H1 (cell line): ENCODE results near the gene MAGEB4. TPM values are rescaled to one million over a fixed set of nuclear protein-coding genes. Genes with fewer than 3 reads are reported as not detected.

ENCODE experiments used
- CTCF ChIA-PET: fragments of 300-600 bp; sonication (Branson Sonifier 250); formaldehyde crosslinking; loops from one replicate; lab custom pipeline; 2021; ENCODE audit not compliant: partially characterized antibody; lab: Charles Lee
- POLR2A ChIA-PET: fragments of 300-600 bp; sonication (Branson Sonifier 250); formaldehyde crosslinking; loops from one replicate; lab custom pipeline; 2021; ENCODE audit warnings: inconsistent platforms; ENCODE audit not compliant: partially characterized antibody; lab: Charles Lee
- DNase-seq, 2 experiments: peaks; one replicate each; pipeline versions ENCODE4 v3.0.0 to v3.0.0-alpha.2; 2010 to 2022; ENCODE audit warnings: low spot score in 2 of 2, low read depth in 1 of 2, mixed read lengths in 1 of 2
- FAIRE-seq: peaks from 2 replicates; lab custom pipeline; 2011; peaks lifted over from hg19 to GRCh38; lab: Jason Lieb, UNC
- H2AFZ ChIP-seq: 2 replicates; pipeline ENCODE4 v1.8.1; 2012; ENCODE audit warnings: low read length, inconsistent platforms
- H2AK5ac ChIP-seq: 2 replicates; pipeline ENCODE4 v1.6.1; 2013; ENCODE audit warnings: low read depth, low read length
- H2BK120ac ChIP-seq: replicated peaks from 2 replicates; pipeline ENCODE3; 2013; ENCODE audit warnings: low read depth, low read length, inconsistent platforms
- H2BK12ac ChIP-seq: 2 replicates; pipeline ENCODE4 v1.6.1; 2013; ENCODE audit warnings: low read depth, low read length
- H2BK15ac ChIP-seq: 2 replicates; pipeline ENCODE4 v1.6.1; 2013; ENCODE audit warnings: low read length
- H2BK20ac ChIP-seq: 2 replicates; pipeline ENCODE4 v1.6.1; 2013; ENCODE audit warnings: low read length
- H2BK5ac ChIP-seq: 2 replicates; pipeline ENCODE4 v1.6.1; 2013; ENCODE audit warnings: low read depth, low read length
- H3K14ac ChIP-seq: 2 replicates; pipeline ENCODE4 v1.6.1; 2013; ENCODE audit warnings: inconsistent platforms; ENCODE audit not compliant: insufficient read length
- H3K18ac ChIP-seq: 2 replicates; pipeline ENCODE4 v1.6.1; 2013; ENCODE audit warnings: low read length; ENCODE audit errors: extremely low read depth
- H3K23ac ChIP-seq: 2 replicates; pipeline ENCODE4 v1.6.1; 2013; ENCODE audit warnings: inconsistent platforms; ENCODE audit not compliant: insufficient read length
- H3K23me2 ChIP-seq: 2 replicates; pipeline ENCODE4 v1.6.1; 2013; ENCODE audit warnings: low read depth, low read length
- H3K27ac ChIP-seq: 2 replicates; pipeline ENCODE4 v1.6.1; 2011; ENCODE audit warnings: low read depth, low read length, inconsistent platforms
- H3K27me3 ChIP-seq, 4 experiments: replicated peaks in 1 of 4; 1 replicate in 1 of 4; 2 replicates in 3 of 4; pipeline versions ENCODE4 v1.6.1 to v1.8.1; 2011 to 2013; ENCODE audit warnings: low read length in 3 of 4, mild to moderate bottlenecking in 3 of 4, inconsistent platforms in 2 of 4, mixed read lengths in 2 of 4, moderate library complexity in 1 of 4; ENCODE audit not compliant: control insufficient read depth in 3 of 4, insufficient read depth in 3 of 4; ENCODE audit errors: extremely low read depth in 1 of 4
- H3K36me3 ChIP-seq, 4 experiments: 2 replicates each; pipeline versions ENCODE4 v1.6.1 to v1.8.1; 2011 to 2013; ENCODE audit warnings: mild to moderate bottlenecking in 4 of 4, low read length in 3 of 4, moderate library complexity in 2 of 4, control low read depth in 1 of 4, inconsistent platforms in 1 of 4; ENCODE audit not compliant: insufficient read depth in 4 of 4, control insufficient read depth in 2 of 4
- H3K4ac ChIP-seq: replicated peaks from 2 replicates; pipeline ENCODE3; 2013; ENCODE audit warnings: low read length, low read depth, mixed read lengths, inconsistent platforms; ENCODE audit not compliant: insufficient read length
- H3K4me1 ChIP-seq, 4 experiments: replicated peaks in 1 of 4; 1 replicate in 1 of 4; 2 replicates in 3 of 4; pipeline versions ENCODE4 v1.6.1 to v1.8.1; 2011 to 2013; ENCODE audit warnings: low read length in 3 of 4, inconsistent platforms in 2 of 4, mixed read lengths in 1 of 4; ENCODE audit not compliant: insufficient read depth in 4 of 4, control insufficient read depth in 3 of 4
- H3K4me2 ChIP-seq, 2 experiments: 2 replicates each; pipeline versions ENCODE4 v1.6.1 to v1.8.1; 2011 to 2013; ENCODE audit warnings: low read depth in 2 of 2, low read length in 2 of 2, control low read depth in 1 of 2, inconsistent platforms in 1 of 2, mild to moderate bottlenecking in 1 of 2; ENCODE audit not compliant: insufficient read depth in 1 of 2
- H3K4me3 ChIP-seq, 4 experiments: fragments of 200-600, 300-600 bp in 1 of 4; sonication (generic), shearing (Covaris generic), sonication (Bioruptor Twin) in 1 of 4; 2 replicates each; pipeline versions ENCODE4 v1.5.1 to v1.8.1; 2011 to 2016; ENCODE audit warnings: low read length in 4 of 4, low read depth in 3 of 4, control low read depth in 2 of 4, inconsistent platforms in 2 of 4, mild to moderate bottlenecking in 2 of 4, mixed read lengths in 1 of 4, moderate library complexity in 1 of 4; ENCODE audit not compliant: insufficient read depth in 2 of 4; ENCODE audit errors: extremely low read depth in 1 of 4
- H3K56ac ChIP-seq: replicated peaks from 2 replicates; pipeline ENCODE3; 2013; ENCODE audit warnings: low read depth, mild to moderate bottlenecking, mixed read lengths, low read length, inconsistent platforms; ENCODE audit not compliant: insufficient read length
- H3K79me1 ChIP-seq: 2 replicates; pipeline ENCODE4 v1.6.1; 2013; ENCODE audit warnings: low read depth, low read length, control low read depth
- H3K79me2 ChIP-seq, 2 experiments: 2 replicates each; pipeline versions ENCODE4 v1.6.1 to v1.8.1; 2012 to 2013; ENCODE audit warnings: low read length in 2 of 2, mild to moderate bottlenecking in 2 of 2, inconsistent platforms in 1 of 2; ENCODE audit not compliant: insufficient read depth in 2 of 2, control insufficient read depth in 1 of 2
- H3K9ac ChIP-seq, 4 experiments: replicated peaks in 1 of 4; 1 replicate in 1 of 4; 2 replicates in 3 of 4; pipeline versions ENCODE4 v1.6.1 to v1.8.1; 2011 to 2013; ENCODE audit warnings: low read depth in 3 of 4, low read length in 3 of 4, control low read depth in 2 of 4, mild to moderate bottlenecking in 2 of 4, moderate library complexity in 2 of 4, inconsistent platforms in 1 of 4; ENCODE audit errors: extremely low read depth in 1 of 4
- H3K9me3 ChIP-seq, 2 experiments: 2 replicates each; pipeline versions ENCODE4 v1.6.1 to v1.8.1; 2012 to 2013; ENCODE audit warnings: mild to moderate bottlenecking in 2 of 2, moderate library complexity in 2 of 2, control low read depth in 1 of 2, inconsistent platforms in 1 of 2, low read depth in 1 of 2, low read length in 1 of 2, mixed read lengths in 1 of 2; ENCODE audit not compliant: insufficient read depth in 2 of 2
- H4K20me1 ChIP-seq, 2 experiments: replicated peaks in 1 of 2; 2 replicates each; pipeline versions ENCODE3 to v1.8.1; 2011 to 2013; ENCODE audit warnings: inconsistent platforms in 2 of 2, low read length in 2 of 2, mild to moderate bottlenecking in 1 of 2; ENCODE audit not compliant: insufficient read depth in 2 of 2, control insufficient read depth in 1 of 2
- H4K5ac ChIP-seq: 2 replicates; pipeline ENCODE4 v1.6.1; 2013; ENCODE audit warnings: low read length, low read depth, mixed read lengths, inconsistent platforms; ENCODE audit not compliant: insufficient read length
- H4K8ac ChIP-seq: 2 replicates; pipeline ENCODE4 v1.8.0; 2013; ENCODE audit warnings: mild to moderate bottlenecking, moderate library complexity, low read length, inconsistent platforms; ENCODE audit not compliant: insufficient read depth; ENCODE audit errors: extremely low read depth
- H4K91ac ChIP-seq: replicated peaks from 2 replicates; pipeline ENCODE3; 2013; ENCODE audit warnings: low read length, mixed read lengths, inconsistent platforms; ENCODE audit not compliant: insufficient read length
- CEBPB ChIP-seq: IDR thresholded peaks from 2 replicates; pipeline ENCODE4 v1.6.1; 2012; ENCODE audit warnings: low read depth, low read length
- CTCF ChIP-seq, 3 experiments: IDR thresholded peaks; 1 replicate in 2 of 3; 2 replicates in 1 of 3; pipeline versions ENCODE4 v1.5.1 to v1.6.1; 2011; ENCODE audit warnings: low read length in 3 of 3, mild to moderate bottlenecking in 3 of 3, inconsistent platforms in 2 of 3, low read depth in 1 of 3, moderate library complexity in 1 of 3; ENCODE audit not compliant: insufficient read depth in 1 of 3; ENCODE audit errors: control extremely low read depth in 1 of 3
- WGBS, 2 experiments: shearing (Covaris generic) in 1 of 2; methylation state at CpG; one replicate each; pipeline versions ENCODE4 v1.1.6 to v1.1.7; 2013 to 2015; ENCODE audit warnings: low lambda C conversion rate in 2 of 2, mixed read lengths in 2 of 2, inconsistent platforms in 1 of 2, low coverage in 1 of 2, missing lambda C conversion rate in 1 of 2; ENCODE audit not compliant: insufficient replicate concordance in 2 of 2, insufficient coverage in 1 of 2, insufficient read length in 1 of 2; ENCODE audit errors: extremely low coverage in 1 of 2, missing lambda C conversion rate in 1 of 2; 5-methylcytosine and 5-hydroxymethylcytosine counted together
- polyA plus RNA-seq, 7 experiments: library from polyadenylated mRNA; depleted of rRNA in 3 of 7; stranded (reverse) in 5 of 7; unstranded in 2 of 7; fragments of >200 nt in 5 of 7; fragments of 200-250 nt in 2 of 7; gene quantifications; 1 replicate in 5 of 7; 2 replicates in 1 of 7; 4 replicates in 1 of 7; pipeline versions ENCODE4 v1.2.1 to v1.2.3, GENCODE V29; 2011 to 2013; ENCODE audit warnings: missing spikeins in 2 of 7, mixed read lengths in 2 of 7
- total RNA-seq: library from RNA; stranded (reverse); fragmentation: NEBNext Ultra II Directional; extraction: Animal tissue kit (Norgen Biotek cat#: 25700); gene quantifications from 2 replicates; pipeline ENCODE4 v1.2.1, GENCODE V29; 2021

MAGEB4 gene
- total and polyA plus RNA-seq, 2 of the 8 experiments (the other 6 are each of a cell fraction or from before 2014, with no cell fraction given), result not detected

- no peak within 1 kb of the TSS for H2BK15ac ChIP-seq
- no peak within 1 kb of the TSS for H3K18ac ChIP-seq
- no peak for DNase-seq
- no peaks in the 10 kb centered on the region for H4K20me1 ChIP-seq
- no peaks in the 10 kb centered on the region for H3K79me2 ChIP-seq
- no peak within 1 kb of the TSS for H2BK12ac ChIP-seq
- no peaks in the 10 kb centered on the region for H3K36me3 ChIP-seq
- H4K91ac ChIP-seq, result no peak within 1 kb of the TSS
- H3K23me2 ChIP-seq, result no peaks in the 10 kb centered on the region
- no peak within 1 kb of the TSS for H2BK120ac ChIP-seq
- H3K27ac ChIP-seq, result no peak within 1 kb of the TSS
- TF ChIP-seq CTCF (IDR thresholded peaks at IDR 0.05; ENCODE audit: control extremely low read depth in 1 of 3, insufficient read depth in 1 of 3, low read depth in 1 of 3, low read length in 3 of 3) (peak; percentile 4 to 42 (median 39); a peak in 2 of 4 replicates), CEBPB (no peak)
- TF ChIP-seq, all 59 proteins: peak for 1
- 92% methylated on average over 12 of the region's 29 CpGs; no CpG with 5 or more reads in 1 of the 2 experiments for WGBS, 2 experiments
- no peak within 1 kb of the TSS for H2AK5ac ChIP-seq
- POLR2A ChIA-PET, result no interaction called here
- FAIRE-seq, result no peak
- H3K9me3 ChIP-seq, result no peaks in the 10 kb centered on the region; a peak in 1 of 4 replicates
- CTCF ChIA-PET, result no interaction called here
- H3K4me3 ChIP-seq, result no peak within 1 kb of the TSS
- no peak within 1 kb of the TSS for H2AFZ ChIP-seq
- no peaks in the 10 kb centered on the region for H3K27me3 ChIP-seq
- no peak within 1 kb of the TSS for H4K5ac ChIP-seq
- H3K4ac ChIP-seq, result no peak within 1 kb of the TSS
- H3K14ac ChIP-seq, result no peak within 1 kb of the TSS
- H4K8ac ChIP-seq, result no peak within 1 kb of the TSS
- H3K4me2 ChIP-seq, result no peak within 1 kb of the TSS
- H3K4me1 ChIP-seq, result peaks cover 0 to 5% (median 0%) of the 10 kb centered on the region in 4 experiments; a peak in 2 of 7 replicates
- no peak within 1 kb of the TSS for H3K9ac ChIP-seq
- H2BK5ac ChIP-seq, result no peak within 1 kb of the TSS
- no peak within 1 kb of the TSS for H2BK20ac ChIP-seq
- H3K79me1 ChIP-seq, result no peaks in the 10 kb centered on the region
- no peak within 1 kb of the TSS for H3K56ac ChIP-seq
- no peak within 1 kb of the TSS for H3K23ac ChIP-seq
Measured at GRCh38 chrX:30215357-30215843, 26.4 kb upstream of the MAGEB4 start, which contains the start of gene MAGEB2. TSS of gene MAGEB2 (plus strand) at chrX:30215563. CDS start at chrX:30218581, 3,018 bp downstream.
